Panc1 (cell line): ENCODE data around the gene CTSL. TPM values are rescaled to one million over a fixed set of nuclear protein-coding genes. Genes with fewer than 3 reads are reported as not detected.

Source experiments
- ATAC-seq: fragments of 200-7000 bp; cut with Tn5 transposase; 2 replicates; pipeline ENCODE4 v1.9.1; 2020; ENCODE audit warnings: mild to moderate bottlenecking, moderate library complexity
- BruUV-seq: library from RNA; stranded (reverse); fragments of 400-500 nt; replicated peaks from 2 replicates; lab custom pipeline; 2021; lab: Mats Ljungman, UMichigan
- CTCF ChIA-PET: fragments of 300-600 bp; sonication (Branson Sonifier 250); formaldehyde crosslinking; loops from one replicate; lab custom pipeline; 2022; ENCODE audit warnings: antibody characterized with exemption; lab: Charles Lee
- POLR2A ChIA-PET: fragments of 300-600 bp; sonication (Branson Sonifier 250); formaldehyde crosslinking; loops from one replicate; lab custom pipeline; 2022; ENCODE audit warnings: antibody characterized with exemption; lab: Charles Lee
- DNase-seq: peaks from one replicate; pipeline ENCODE4 v3.0.0-alpha.2; 2010; ENCODE audit warnings: low read depth, low spot score
- H3K27ac ChIP-seq: 2 replicates; pipeline ENCODE4 v1.5.1; 2011; ENCODE audit warnings: mild to moderate bottlenecking, low read length, inconsistent platforms
- H3K27me3 ChIP-seq: fragments of 200-500 bp; sonication (Bioruptor generic); 2 replicates; pipeline ENCODE4 v1.6.0; 2014; ENCODE audit warnings: low read length, inconsistent platforms; ENCODE audit not compliant: control insufficient read depth, insufficient read depth
- H3K36me3 ChIP-seq: fragments of 200-500 bp; sonication (Bioruptor generic); 2 replicates; pipeline ENCODE4 v1.5.1; 2014; ENCODE audit warnings: inconsistent platforms, mild to moderate bottlenecking, low read length, moderate library complexity; ENCODE audit not compliant: control insufficient read depth, insufficient read depth
- H3K4me1 ChIP-seq: 2 replicates; pipeline ENCODE4 v1.5.1; 2011; ENCODE audit warnings: inconsistent platforms, mild to moderate bottlenecking, low read length, moderate library complexity; ENCODE audit not compliant: control insufficient read depth, insufficient read depth
- H3K4me3 ChIP-seq, 2 experiments: 2 replicates each; pipeline ENCODE4 v1.5.1; 2011 to 2012; ENCODE audit warnings: low read depth in 2 of 2, low read length in 2 of 2, mild to moderate bottlenecking in 2 of 2, inconsistent platforms in 1 of 2, moderate library complexity in 1 of 2
- H3K9me3 ChIP-seq: fragments of 200-500 bp; sonication (Bioruptor generic); 2 replicates; pipeline ENCODE4 v1.5.1; 2014; ENCODE audit warnings: low read depth, mild to moderate bottlenecking, inconsistent platforms, low read length, moderate library complexity; ENCODE audit not compliant: control insufficient read depth, insufficient read depth
- CTCF ChIP-seq: fragments of 450-650 bp; IDR thresholded peaks from 2 replicates; pipeline ENCODE4 v1.5.1; 2017; ENCODE audit warnings: mild to moderate bottlenecking
- POLR2AphosphoS5 ChIP-seq: IDR thresholded peaks from 2 replicates; pipeline ENCODE4 v1.6.1; 2012; ENCODE audit warnings: mild to moderate bottlenecking, low read depth, low read length, moderate library complexity
- SIN3A ChIP-seq: IDR thresholded peaks from 2 replicates; pipeline ENCODE4 v1.6.1; 2012; ENCODE audit warnings: low read depth, mild to moderate bottlenecking, low read length, moderate library complexity, borderline replicate concordance; ENCODE audit not compliant: insufficient read depth
- TCF7L2 ChIP-seq: IDR thresholded peaks from 2 replicates; pipeline ENCODE4 v1.6.1; 2011; ENCODE audit warnings: mild to moderate bottlenecking, low read depth, low read length, inconsistent platforms
- in situ Hi-C: cut with HindIII; loops from 2 replicates; pipeline ENCODE4 v1.10.0; 2016; ENCODE audit warnings: low sequenced_read_pairs, low pct_unique_long_range_greater_than_20kb
- intact Hi-C: fragments of 100-400 bp; cut with micrococcal nuclease; formaldehyde crosslinking; loops from one replicate; pipeline ENCODE4 v1.10.0; 2022; ENCODE audit not compliant: unreplicated experiment
- total RNA-seq: library from RNA; stranded (reverse); gene quantifications from one replicate; pipeline ENCODE4 v1.2.1, GENCODE V29; 2021; ENCODE audit not compliant: unreplicated experiment
- TF ChIP-seq, protein P1 (sequence below), 2 experiments: IDR thresholded peaks; 2 replicates each; pipeline ENCODE4 v1.6.1; 2011 to 2012; ENCODE audit warnings: low read depth in 2 of 2, control low read depth in 1 of 2, low read length in 1 of 2, mild to moderate bottlenecking in 1 of 2, moderate library complexity in 1 of 2; ENCODE audit not compliant: insufficient read depth in 1 of 2

Gene CTSL
- total RNA-seq, 1 experiment from 2014 or later, result 45.2 TPM

DNA sequence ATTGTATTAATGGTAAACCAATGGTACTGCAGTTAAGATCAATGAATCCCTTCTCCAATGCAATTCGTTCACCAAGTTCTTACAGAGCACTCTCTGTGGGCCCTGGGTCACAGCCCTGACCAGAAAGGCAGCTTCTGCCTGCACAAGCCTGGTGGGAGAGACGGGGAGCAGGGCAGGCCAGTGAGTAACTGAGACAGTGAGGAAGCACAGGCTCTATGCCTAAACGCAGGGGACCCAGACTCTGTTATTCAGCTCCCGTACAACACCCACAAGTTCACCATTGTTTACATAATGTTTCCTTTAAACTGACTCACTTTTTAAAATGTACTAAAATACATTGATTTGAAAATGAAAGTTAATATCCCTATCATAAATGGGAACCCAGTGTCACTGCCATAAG lies 40.5 kb upstream of the CTSL start:
- no peaks in the 10 kb centered on the region for H3K9me3 ChIP-seq
- CTCF ChIA-PET, result no interaction called here
- H3K27me3 ChIP-seq, result no peaks in the 10 kb centered on the region
- BruUV-seq, result no TSS peak
- in situ Hi-C loops (no loop called here), intact Hi-C loops (no loop called here)
- POLR2A ChIA-PET, result no interaction called here
- ATAC-seq (no peak), DNase-seq (no peak)
- TF ChIP-seq CTCF (no peak), POLR2AphosphoS5 (no peak), TCF7L2 (no peak), SIN3A (no peak)
- TF ChIP-seq, protein P1, sequence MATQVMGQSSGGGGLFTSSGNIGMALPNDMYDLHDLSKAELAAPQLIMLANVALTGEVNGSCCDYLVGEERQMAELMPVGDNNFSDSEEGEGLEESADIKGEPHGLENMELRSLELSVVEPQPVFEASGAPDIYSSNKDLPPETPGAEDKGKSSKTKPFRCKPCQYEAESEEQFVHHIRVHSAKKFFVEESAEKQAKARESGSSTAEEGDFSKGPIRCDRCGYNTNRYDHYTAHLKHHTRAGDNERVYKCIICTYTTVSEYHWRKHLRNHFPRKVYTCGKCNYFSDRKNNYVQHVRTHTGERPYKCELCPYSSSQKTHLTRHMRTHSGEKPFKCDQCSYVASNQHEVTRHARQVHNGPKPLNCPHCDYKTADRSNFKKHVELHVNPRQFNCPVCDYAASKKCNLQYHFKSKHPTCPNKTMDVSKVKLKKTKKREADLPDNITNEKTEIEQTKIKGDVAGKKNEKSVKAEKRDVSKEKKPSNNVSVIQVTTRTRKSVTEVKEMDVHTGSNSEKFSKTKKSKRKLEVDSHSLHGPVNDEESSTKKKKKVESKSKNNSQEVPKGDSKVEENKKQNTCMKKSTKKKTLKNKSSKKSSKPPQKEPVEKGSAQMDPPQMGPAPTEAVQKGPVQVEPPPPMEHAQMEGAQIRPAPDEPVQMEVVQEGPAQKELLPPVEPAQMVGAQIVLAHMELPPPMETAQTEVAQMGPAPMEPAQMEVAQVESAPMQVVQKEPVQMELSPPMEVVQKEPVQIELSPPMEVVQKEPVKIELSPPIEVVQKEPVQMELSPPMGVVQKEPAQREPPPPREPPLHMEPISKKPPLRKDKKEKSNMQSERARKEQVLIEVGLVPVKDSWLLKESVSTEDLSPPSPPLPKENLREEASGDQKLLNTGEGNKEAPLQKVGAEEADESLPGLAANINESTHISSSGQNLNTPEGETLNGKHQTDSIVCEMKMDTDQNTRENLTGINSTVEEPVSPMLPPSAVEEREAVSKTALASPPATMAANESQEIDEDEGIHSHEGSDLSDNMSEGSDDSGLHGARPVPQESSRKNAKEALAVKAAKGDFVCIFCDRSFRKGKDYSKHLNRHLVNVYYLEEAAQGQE (IDR thresholded peaks at IDR 0.05; ENCODE audit: insufficient read depth in 1 of 2, low read depth in 2 of 2, low read length in 1 of 2), result no peak
- no peak overlapping the region for H3K27ac ChIP-seq
- no peak overlapping the region for H3K4me3 ChIP-seq
- no peaks in the 10 kb centered on the region for H3K4me1 ChIP-seq
- no peaks in the 10 kb centered on the region for H3K36me3 ChIP-seq

GRCh38 chr9:87685871-87686519 lies 39.9 kb upstream of the CTSL start:
- Histone ChIP-seq H3K27me3 (no peaks in the 10 kb centered on the region), H3K27ac (no peak overlapping the region), H3K4me1 (no peaks in the 10 kb centered on the region), H3K36me3 (no peaks in the 10 kb centered on the region), H3K4me3 (no peak overlapping the region), H3K9me3 (no peaks in the 10 kb centered on the region)
- no TSS peak for BruUV-seq
- POLR2A ChIA-PET, result no interaction called here
- no peak for TF ChIP-seq CTCF
- TF ChIP-seq SIN3A, result no peak
- TF ChIP-seq, protein P1 (IDR thresholded peaks at IDR 0.05; ENCODE audit: insufficient read depth in 1 of 2, low read depth in 2 of 2, low read length in 1 of 2), result no peak
- TF ChIP-seq TCF7L2, result no peak
- TF ChIP-seq POLR2AphosphoS5, result no peak
- DNase-seq, result no peak
- in situ Hi-C loops (no loop called here), intact Hi-C loops (no loop called here)
- ATAC-seq, result no peak
- CTCF ChIA-PET, result no interaction called here
